Stimulated activated naive CD8-positive, alpha-beta T cell treated with anti-CD3 and anti-CD28 coated beads, Interleukin-15, amount 100 ng/mL, for 72 hours (primary cell): ENCODE results near the gene CFD.
A peak's percentile ranks its signal among the peaks of the same experiment; 100 is the strongest.
"Not testable (repeated sequence)": the region's sequence is repeated elsewhere in the genome, so short reads cannot be mapped to it uniquely, and the experiment has no call there.

ENCODE experiments used
- ATAC-seq: fragments of 150-1000 bp; cut with Tn5 transposase; 2 replicates; pipeline ENCODE4 v1.10.0; 2021; ENCODE audit warnings: mild to moderate bottlenecking, moderate library complexity
- DNase-seq, 2 donors: peaks; one replicate each; pipeline ENCODE4 v3.0.0; 2021 to 2022
- H3K27ac Mint-ChIP-seq, 2 donors: one replicate each; pipeline ENCODE4 v1.8.0; 2022; ENCODE audit warnings: mild to moderate bottlenecking in 2 of 2, mixed read lengths in 2 of 2, moderate library complexity in 2 of 2
- H3K27me3 Mint-ChIP-seq: one replicate; pipeline ENCODE4 v1.8.0; 2022; ENCODE audit warnings: mixed read lengths
- H3K4me1 Mint-ChIP-seq: one replicate; pipeline ENCODE4 v1.8.0; 2022; ENCODE audit warnings: mild to moderate bottlenecking, mixed read lengths
- H3K4me3 Mint-ChIP-seq, 2 donors: one replicate each; pipeline ENCODE4 v1.8.0; 2022; ENCODE audit warnings: mild to moderate bottlenecking in 2 of 2, mixed read lengths in 2 of 2, moderate library complexity in 1 of 2
- H3K9me3 Mint-ChIP-seq, 2 donors: one replicate each; pipeline ENCODE4 v1.8.0; 2022; ENCODE audit warnings: mixed read lengths in 2 of 2

Gene CFD

DNA sequence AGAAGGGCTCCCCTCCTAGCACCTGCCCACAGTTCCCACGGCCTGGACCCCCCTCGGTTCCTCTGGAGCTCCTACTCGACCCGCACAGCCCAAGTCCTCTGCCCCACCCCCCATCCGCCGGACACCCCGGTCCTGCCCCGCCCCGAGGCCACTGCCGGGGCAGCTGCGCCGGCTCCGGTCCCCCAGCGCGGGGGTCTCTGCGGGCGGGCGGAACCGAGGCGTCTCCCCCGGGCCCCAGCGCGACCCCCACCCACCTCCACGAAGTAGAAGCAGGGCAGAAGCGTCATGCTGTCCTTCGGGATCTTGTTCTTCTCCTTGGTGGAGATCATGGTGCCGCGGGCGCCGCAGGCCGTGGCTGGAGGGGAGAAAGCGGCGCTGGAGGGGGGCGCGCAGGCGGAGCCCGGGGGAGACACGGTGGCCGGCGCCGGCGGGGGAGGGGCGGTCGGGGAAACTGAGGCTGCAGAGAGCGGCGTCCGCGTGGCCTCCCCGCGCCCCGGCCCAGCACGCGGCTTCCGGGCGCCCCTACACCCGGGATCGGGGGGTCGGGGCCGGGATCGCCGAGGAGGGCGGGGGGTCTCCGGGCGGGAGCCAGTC, 38.1 kb upstream of the CFD start:
- Mint-ChIP-seq H3K9me3 (peaks cover 7 to 8% of the 10 kb centered on the region in 2 donors), H3K27me3 (peaks cover 43% of the 10 kb centered on the region), H3K27ac (no peak overlapping the region), H3K4me1 (no peaks in the 10 kb centered on the region), H3K4me3 (peak overlapping the region; percentile 53 to 67)
- DNase-seq (no peak), ATAC-seq (peak; percentile 33)

DNA sequence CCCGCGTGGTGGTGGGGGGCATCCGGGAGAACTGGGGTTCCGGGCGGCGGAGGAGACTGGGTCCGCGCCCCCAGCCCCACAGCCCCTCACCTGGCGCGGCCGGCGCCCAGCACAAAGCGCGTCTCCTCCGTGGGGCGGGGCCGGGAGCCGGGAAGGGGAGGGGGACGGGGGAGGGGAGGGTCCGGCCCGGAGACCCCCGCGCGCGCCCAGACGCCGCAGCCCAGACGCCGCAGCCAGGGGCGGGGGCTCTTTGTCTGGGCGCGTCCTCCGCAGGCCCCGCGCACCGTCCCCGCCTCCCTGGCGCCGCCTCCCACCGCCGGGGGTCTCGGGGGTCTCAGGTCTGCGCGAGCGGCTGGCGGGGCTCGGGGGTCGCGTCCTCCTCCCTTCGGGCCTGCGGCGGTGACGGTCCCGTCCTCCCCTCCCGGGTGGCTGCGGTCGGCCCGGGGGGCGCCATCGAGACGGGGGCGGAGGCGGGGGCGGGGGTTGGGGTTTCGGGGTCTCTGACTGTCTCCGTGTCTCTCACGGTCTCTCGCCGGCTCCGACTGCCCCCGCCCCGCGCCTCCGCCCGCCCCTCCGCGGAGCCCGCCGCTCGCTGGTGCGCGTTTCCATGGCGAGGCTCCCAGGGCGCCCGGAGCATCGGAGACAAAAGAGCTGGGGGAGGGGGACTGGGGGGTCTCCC, 37.5 kb upstream of the CFD start, which contains the start of gene PLPPR3:
PLPPR3 (minus strand) TSS at position 131 of the 679 bp plus-strand sequence. CDS start 396 bp downstream, outside the sequence.
- peaks cover 43% of the 10 kb centered on the region for H3K27me3 Mint-ChIP-seq
- DNase-seq (no peak), ATAC-seq (peak; percentile 28)
- no peaks in the 10 kb centered on the region for H3K4me1 Mint-ChIP-seq
- H3K27ac Mint-ChIP-seq: no peak within 1 kb of the TSS
- H3K4me3 Mint-ChIP-seq: peak within 1 kb of the TSS; percentile 53 to 67
- H3K9me3 Mint-ChIP-seq: peaks cover under 1 to 1% of the 10 kb centered on the region in 2 donors

DNA sequence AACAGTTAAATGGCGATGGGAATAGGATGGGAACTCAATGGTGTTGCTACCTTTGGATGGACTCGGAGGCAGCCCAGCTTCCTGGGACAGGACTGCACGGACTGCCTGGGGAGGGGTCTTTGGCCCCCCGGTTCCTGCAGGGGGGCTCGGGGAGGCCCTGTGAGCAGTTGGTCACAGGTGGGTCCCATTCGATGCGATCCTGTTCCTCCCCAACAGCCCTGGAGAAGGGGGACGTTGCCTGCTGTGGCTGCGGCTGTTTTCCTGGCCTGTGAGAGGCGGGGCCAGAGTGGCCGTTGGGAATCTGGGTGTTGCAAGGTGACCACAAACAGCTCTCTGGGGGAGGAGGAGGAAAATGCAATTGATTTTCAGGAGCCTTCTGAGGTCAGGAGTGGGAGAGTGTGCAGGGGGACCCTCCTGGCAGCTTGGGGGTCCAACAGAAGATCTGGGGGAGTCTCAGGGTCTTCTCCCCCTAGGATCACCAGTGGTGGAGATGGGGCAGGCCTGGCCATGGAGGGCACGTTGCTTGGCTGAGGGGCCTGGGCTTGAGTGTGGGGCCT, 35.8 kb upstream of the CFD start:
- Mint-ChIP-seq H3K27ac (no peak overlapping the region), H3K4me3 (no peak overlapping the region), H3K9me3 (no peaks in the 10 kb centered on the region), H3K4me1 (no peaks in the 10 kb centered on the region), H3K27me3 (peaks cover 50% of the 10 kb centered on the region)
- DNase-seq: no peak
- no peak for ATAC-seq

DNA sequence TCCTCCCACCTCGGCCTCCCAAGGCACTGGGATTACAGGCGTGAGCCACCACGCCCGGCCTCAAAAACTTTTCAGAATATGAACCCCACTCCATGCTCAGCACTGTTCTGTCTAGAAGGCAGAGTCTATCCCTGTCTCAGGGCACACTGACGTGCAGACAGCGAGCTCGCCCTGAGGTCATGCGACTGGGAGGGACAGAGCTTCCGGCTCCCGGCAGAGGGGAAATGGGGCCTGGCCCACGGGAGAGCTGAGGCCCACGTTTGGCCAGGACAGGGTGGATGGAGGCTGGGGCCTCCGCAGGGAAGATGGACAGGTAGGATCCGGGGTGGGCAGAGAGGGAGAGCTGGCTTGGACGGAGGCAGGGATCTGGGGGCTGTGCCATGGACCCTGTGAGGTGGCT, 34.6 kb upstream of the CFD start:
- DNase-seq: no peak
- no peaks in the 10 kb centered on the region for H3K9me3 Mint-ChIP-seq
- no peak for ATAC-seq
- no peak overlapping the region for H3K4me3 Mint-ChIP-seq
- H3K27ac Mint-ChIP-seq: no peak overlapping the region
- H3K27me3 Mint-ChIP-seq: peaks cover 50% of the 10 kb centered on the region
- no peaks in the 10 kb centered on the region for H3K4me1 Mint-ChIP-seq

DNA sequence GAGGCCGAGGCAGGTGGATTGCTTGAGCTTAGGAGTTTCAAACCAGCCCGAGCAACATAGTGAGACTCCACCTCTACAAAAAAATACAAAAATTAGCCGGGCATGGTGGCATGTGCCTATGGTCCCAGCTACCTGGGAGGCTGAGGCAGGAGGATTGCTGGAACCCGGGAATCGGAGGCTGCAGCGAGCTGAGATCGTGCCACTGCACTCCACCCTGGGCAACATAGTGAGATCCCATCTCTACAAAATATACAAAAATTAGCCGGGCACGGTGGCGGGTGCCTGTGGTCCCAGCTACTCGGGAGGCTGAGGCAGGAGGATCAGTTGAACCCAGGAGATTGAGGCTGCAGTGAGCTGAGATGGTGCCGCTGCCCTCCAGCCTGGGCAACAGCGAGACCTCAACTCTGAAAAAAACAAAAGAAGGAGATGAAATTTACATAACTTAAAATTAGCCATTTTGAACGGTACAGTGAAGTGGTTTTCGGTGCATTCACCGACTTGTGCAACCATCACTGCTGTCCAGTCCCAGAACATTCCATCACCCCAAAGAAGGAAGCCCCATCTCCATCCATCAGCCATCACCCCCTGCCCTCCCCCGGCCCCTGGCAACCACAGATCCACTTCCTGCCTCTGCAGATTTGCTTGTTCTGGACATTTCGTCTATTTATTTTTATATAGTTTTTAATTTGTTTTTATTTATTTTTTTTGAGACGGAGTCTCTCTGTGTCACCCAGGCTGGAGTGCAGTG, 33.4 kb upstream of the CFD start:
- H3K4me3 Mint-ChIP-seq: no peak overlapping the region
- H3K27ac Mint-ChIP-seq: no peak overlapping the region
- H3K27me3 Mint-ChIP-seq: peaks cover 56% of the 10 kb centered on the region
- H3K9me3 Mint-ChIP-seq: no peaks in the 10 kb centered on the region
- DNase-seq: no peak
- ATAC-seq: no peak
- H3K4me1 Mint-ChIP-seq: no peaks in the 10 kb centered on the region

DNA sequence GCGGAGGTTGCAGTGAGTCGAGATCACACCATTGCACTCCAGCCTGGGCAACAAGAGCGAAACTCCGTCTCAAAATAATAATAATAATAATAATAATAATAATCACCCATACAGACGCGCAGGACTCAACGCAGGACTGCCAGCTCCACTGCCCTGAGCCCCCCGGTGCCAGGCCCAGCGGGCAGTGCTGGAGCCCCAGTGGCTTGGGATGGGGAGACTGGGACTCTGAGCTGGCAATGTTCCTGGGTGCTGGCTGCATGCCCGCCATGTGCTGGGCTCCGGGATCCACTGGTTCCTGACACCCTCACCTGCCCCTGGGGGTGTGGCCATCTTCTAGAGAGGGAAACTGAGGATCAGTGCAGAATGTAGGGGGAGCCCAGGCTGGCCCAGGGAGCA, 32.2 kb upstream of the CFD start:
- ATAC-seq: no peak
- H3K27me3 Mint-ChIP-seq: peaks cover 54% of the 10 kb centered on the region
- no peaks in the 10 kb centered on the region for H3K4me1 Mint-ChIP-seq
- H3K27ac Mint-ChIP-seq: no peak overlapping the region
- H3K9me3 Mint-ChIP-seq: no peaks in the 10 kb centered on the region
- H3K4me3 Mint-ChIP-seq: no peak overlapping the region
- DNase-seq: no peak

DNA sequence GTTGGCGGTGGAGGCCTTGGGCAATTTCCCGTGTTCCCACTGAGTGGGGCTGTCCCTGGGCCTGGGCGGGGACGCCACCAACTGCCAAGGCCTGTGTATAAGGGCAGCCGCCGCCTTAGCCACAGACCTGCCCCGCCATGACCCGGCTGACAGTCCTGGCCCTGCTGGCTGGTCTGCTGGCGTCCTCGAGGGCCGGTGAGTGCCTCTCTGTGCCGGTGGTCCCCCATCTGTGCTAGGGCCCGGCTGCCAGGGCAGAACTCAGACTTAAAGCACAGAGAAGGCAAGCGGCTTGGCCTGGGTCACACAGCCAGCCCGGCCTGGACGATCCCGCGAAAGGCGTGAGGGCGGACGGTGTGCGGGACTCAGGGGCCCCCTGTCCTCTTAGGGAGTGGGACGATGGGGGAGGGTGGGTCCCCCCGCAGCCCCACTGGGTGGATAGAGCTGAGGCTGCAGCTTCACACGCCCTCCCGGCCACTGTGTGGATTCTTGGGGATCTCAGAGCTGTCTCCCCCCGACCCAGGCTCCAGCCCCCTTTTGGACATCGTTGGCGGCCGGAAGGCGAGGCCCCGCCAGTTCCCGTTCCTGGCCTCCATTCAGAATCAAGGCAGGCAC, 31.6 kb upstream of the CFD start, which contains the start of gene AZU1:
AZU1 (plus strand) TSS at position 128 of the 612 bp plus-strand sequence; CDS start at position 138, 10 bp downstream.
- no peak within 1 kb of the TSS for H3K27ac Mint-ChIP-seq
- H3K9me3 Mint-ChIP-seq: no peaks in the 10 kb centered on the region
- no peak for DNase-seq
- ATAC-seq: no peak
- H3K4me3 Mint-ChIP-seq: no peak within 1 kb of the TSS
- H3K27me3 Mint-ChIP-seq: peaks cover 51% of the 10 kb centered on the region
- no peaks in the 10 kb centered on the region for H3K4me1 Mint-ChIP-seq

DNA sequence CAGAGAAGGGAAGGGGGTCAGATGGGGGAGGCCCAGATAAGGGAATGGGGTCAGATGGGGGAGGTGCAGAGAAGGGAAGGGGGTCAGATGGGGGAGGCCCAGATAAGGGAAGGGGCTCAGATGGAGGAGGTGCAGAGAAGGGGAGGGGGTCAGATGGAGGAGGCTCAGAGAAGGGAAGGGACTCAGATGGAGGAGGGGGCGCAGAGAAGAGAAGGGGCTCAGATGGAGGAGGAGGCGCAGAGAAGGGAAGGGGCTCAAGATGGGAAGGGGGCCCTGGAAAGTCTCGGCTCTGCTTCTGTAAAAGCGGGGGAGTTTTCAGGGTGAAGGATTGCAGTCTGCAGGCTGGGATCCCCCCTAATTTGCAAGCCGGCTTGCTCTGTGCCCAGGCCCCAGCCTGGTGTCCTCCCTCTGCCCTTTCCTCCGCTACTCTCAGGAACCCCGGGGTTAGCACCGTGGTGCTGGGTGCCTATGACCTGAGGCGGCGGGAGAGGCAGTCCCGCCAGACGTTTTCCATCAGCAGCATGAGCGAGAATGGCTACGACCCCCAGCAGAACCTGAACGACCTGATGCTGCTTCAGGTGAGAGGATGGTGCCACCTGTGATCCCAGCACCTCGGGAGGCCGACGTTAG, 30.2 kb upstream of the CFD start:
- DNase-seq: no peak
- no peak overlapping the region for H3K4me3 Mint-ChIP-seq
- no peak overlapping the region for H3K27ac Mint-ChIP-seq
- peaks cover 39% of the 10 kb centered on the region for H3K27me3 Mint-ChIP-seq
- no peaks in the 10 kb centered on the region for H3K9me3 Mint-ChIP-seq
- ATAC-seq: no peak
- H3K4me1 Mint-ChIP-seq: no peaks in the 10 kb centered on the region

DNA sequence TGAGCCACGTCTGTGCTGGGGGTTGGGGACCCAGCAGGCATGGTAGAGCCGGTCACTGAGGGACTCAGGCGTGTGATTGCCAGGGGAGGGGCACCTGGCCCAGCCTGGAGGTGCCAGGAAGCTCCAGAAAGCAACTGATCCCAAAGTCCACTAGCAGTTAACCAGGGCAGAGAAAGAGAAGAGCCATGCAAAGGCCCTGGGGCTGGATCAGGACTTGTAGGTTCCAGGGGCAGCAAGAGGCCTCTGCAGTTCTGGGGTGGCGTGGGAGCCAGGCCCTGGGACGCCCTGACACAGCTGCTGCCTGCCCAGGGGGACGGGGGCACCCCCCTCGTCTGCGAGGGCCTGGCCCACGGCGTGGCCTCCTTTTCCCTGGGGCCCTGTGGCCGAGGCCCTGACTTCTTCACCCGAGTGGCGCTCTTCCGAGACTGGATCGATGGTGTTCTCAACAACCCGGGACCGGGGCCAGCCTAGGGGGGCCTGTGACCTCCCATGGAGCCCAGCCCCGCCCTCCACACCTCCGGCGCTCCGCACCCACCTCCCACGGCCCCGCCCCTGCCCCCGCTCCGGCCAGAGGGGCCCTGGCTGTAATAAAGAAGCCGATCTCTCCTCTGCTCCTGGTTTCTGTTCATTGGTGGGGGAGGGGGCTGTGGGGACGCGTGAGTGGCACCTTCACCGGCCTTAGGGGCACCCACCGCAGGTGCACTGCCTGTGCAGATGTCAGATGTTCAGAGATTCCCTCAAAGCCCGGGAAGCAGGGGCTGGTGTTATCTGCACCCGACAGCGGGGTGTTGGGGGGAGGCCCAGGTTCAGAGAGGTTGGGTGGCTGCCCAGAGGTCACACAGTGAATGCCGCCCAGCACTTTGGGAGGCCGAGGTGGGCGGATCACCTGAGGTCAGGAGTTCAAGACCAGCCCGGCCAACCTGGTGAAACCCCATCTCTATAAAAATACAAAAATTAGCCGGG, 27.8 kb upstream of the CFD start:
- no peak overlapping the region for H3K4me3 Mint-ChIP-seq
- H3K27me3 Mint-ChIP-seq: peaks cover 39% of the 10 kb centered on the region
- no peaks in the 10 kb centered on the region for H3K4me1 Mint-ChIP-seq
- H3K9me3 Mint-ChIP-seq: no peaks in the 10 kb centered on the region
- ATAC-seq (no peak), DNase-seq (no peak)
- H3K27ac Mint-ChIP-seq: no peak overlapping the region

DNA sequence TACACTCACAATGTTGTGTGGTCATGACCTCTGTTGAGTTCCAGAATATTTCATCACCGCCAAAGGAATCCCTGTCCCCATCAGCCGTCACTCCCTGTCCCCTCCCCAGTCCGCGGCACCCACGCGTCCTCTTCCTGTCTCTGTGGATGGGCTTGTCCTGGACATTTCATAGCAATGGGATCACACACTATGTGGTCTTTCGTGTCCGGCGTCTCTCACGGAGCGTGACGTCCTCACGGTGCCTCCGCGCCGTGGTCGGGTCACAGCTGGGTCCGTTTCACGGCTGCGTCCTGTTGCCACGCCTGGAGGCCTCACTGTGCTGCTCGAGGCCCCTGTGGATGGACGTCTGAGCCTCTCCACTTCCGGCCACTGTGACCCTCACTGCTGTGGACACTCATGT, 25.2 kb upstream of the CFD start:
- H3K4me1 Mint-ChIP-seq: no peaks in the 10 kb centered on the region
- H3K4me3 Mint-ChIP-seq: no peak overlapping the region
- ATAC-seq (no peak), DNase-seq (no peak)
- H3K27ac Mint-ChIP-seq: no peak overlapping the region
- H3K9me3 Mint-ChIP-seq: no peaks in the 10 kb centered on the region
- H3K27me3 Mint-ChIP-seq: peaks cover 38% of the 10 kb centered on the region

DNA sequence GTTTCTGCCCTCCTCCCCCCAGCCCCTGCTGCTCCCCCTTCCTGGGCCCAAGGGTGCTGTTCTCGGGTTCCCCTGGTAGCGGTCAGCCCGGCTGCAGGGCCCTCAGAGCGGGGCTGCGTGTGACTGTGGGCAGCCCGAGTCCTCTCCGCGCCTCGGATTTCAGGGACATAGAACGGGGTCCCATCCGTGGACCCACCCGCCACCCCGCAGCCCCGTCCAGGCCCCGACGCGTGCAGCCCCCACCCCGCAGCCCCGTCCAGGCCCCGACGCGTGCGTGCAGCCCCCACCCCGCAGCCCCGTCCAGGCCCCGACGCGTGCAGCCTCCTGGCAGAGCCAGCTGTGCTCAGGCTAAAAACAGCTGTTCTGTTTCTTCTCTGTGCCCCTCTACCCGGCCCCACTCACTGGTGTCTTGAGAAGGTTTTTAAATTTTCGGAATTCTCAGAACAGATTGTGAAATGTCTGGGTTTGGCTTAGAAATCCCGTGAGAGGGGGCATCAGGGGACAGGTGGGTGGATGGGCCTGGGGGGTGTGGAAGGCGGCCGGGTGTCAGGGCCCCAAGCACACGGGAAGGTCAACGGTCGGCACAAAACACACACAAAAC, 24.2 kb upstream of the CFD start:
- H3K4me1 Mint-ChIP-seq: no peaks in the 10 kb centered on the region
- peak; percentile 100 for ATAC-seq
- no peak overlapping the region for H3K4me3 Mint-ChIP-seq

DNA sequence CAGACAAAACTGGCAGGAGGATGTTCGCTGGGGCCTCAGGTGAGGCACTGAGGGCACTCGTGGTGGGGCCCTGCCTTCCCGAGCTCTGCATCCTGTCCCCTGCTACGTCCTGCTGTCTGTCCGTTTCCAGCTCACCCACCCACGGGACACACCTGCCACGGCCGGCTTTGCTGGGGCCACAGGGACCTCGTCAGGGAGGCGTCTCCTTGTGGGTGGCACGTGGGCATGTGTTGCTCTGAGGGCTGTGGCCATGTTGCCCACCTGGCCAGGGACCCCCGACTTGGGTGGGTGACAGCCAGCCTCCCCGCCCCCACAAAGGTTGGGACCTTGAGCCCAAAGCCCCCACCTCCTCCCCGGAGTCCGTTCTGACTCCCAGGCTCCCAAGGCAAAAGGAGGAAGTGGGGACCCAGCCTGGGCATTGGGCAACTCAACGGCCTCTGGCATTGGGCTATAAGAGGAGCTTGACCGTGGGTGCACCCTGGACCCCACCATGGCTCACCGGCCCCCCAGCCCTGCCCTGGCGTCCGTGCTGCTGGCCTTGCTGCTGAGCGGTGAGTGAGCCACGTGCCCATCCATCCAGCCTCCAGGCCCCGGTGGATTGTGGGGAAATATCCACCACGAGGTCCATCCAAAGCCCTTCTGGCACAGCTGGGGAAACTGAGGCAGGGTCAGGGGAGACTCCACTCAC, 18.8 kb upstream of the CFD start, which contains the start of gene PRTN3:
PRTN3 (plus strand) TSS at position 481 of the 688 bp plus-strand sequence; CDS start at position 491, 10 bp downstream.
- Mint-ChIP-seq H3K27me3 (peaks cover 49% of the 10 kb centered on the region), H3K4me3 (no peak within 1 kb of the TSS), H3K4me1 (peaks cover 10% of the 10 kb centered on the region), H3K9me3 (no peaks in the 10 kb centered on the region), H3K27ac (no peak within 1 kb of the TSS)
- ATAC-seq (no peak), DNase-seq (no peak)

More for the DNA sequence above, 24.2 kb upstream of the CFD start:
- no peaks in the 10 kb centered on the region for H3K9me3 Mint-ChIP-seq
- no peak for DNase-seq
- no peak overlapping the region for H3K27ac Mint-ChIP-seq
- peaks cover 38% of the 10 kb centered on the region for H3K27me3 Mint-ChIP-seq

DNA sequence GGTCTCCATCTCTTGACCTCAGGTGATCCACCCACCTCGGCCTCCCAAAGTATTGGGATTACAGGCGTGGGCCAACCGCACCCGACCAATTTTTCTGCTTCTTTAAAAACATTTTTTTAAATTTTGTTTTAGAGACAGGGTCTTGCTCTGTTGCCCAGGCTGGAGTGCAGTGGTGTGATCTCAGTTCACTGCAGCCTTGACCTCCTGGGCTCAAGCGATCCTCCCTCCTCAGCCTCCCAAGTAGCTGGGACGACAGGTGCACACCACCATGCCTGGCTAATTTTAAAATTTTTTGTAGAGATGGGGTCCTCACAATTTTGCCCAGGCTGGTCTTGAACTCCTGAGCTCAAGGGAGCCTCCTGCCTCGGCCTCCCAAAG, 16.7 kb upstream of the CFD start:
- Mint-ChIP-seq H3K4me1 (peaks cover 10% of the 10 kb centered on the region), H3K27me3 (peaks cover 53% of the 10 kb centered on the region), H3K27ac (peak overlapping the region in 1 of 2 donors; percentile 60)
- not testable (repeated sequence) for ATAC-seq, DNase-seq, H3K9me3 Mint-ChIP-seq, H3K4me3 Mint-ChIP-seq
